Stimulated activated naive CD8-positive, alpha-beta T cell treated with anti-CD3 and anti-CD28 coated beads, Interleukin-15, Interleukin-2, amounts not matched to agents 100 ng/mL and 50 ng/mL, for 24 hours (primary cell): ENCODE results near the gene TTC28.

Experiments used
- H3K27ac Mint-ChIP-seq: one replicate; pipeline ENCODE4 v1.8.0; 2021; ENCODE audit warnings: mild to moderate bottlenecking, mixed read lengths
- H3K27me3 Mint-ChIP-seq: one replicate; pipeline ENCODE4 v1.8.0; 2021; ENCODE audit warnings: mixed read lengths
- H3K36me3 Mint-ChIP-seq: one replicate; pipeline ENCODE4 v1.8.0; 2021; ENCODE audit warnings: low read depth, mixed read lengths
- H3K4me1 Mint-ChIP-seq: one replicate; pipeline ENCODE4 v1.8.0; 2021; ENCODE audit warnings: low read depth, mixed read lengths
- H3K4me3 Mint-ChIP-seq: one replicate; pipeline ENCODE4 v1.8.0; 2021; ENCODE audit warnings: mild to moderate bottlenecking, mixed read lengths
- H3K9me3 Mint-ChIP-seq: one replicate; pipeline ENCODE4 v1.8.0; 2021; ENCODE audit warnings: mixed read lengths

Gene TTC28

GRCh38 chr22:28419919-28420318, 259.7 kb downstream of the TTC28 start:
- Mint-ChIP-seq H3K4me3 (no peak overlapping the region), H3K9me3 (no peaks in the 10 kb centered on the region), H3K27ac (no peak overlapping the region), H3K4me1 (no peaks in the 10 kb centered on the region), H3K27me3 (peaks cover 15% of the 10 kb centered on the region), H3K36me3 (no peaks in the 10 kb centered on the region)

GRCh38 chr22:28418008-28418407, 261.6 kb downstream of the TTC28 start:
- Mint-ChIP-seq H3K4me3 (no peak overlapping the region), H3K27me3 (peaks cover 23% of the 10 kb centered on the region), H3K9me3 (no peaks in the 10 kb centered on the region), H3K36me3 (no peaks in the 10 kb centered on the region), H3K4me1 (no peaks in the 10 kb centered on the region), H3K27ac (no peak overlapping the region)

DNA sequence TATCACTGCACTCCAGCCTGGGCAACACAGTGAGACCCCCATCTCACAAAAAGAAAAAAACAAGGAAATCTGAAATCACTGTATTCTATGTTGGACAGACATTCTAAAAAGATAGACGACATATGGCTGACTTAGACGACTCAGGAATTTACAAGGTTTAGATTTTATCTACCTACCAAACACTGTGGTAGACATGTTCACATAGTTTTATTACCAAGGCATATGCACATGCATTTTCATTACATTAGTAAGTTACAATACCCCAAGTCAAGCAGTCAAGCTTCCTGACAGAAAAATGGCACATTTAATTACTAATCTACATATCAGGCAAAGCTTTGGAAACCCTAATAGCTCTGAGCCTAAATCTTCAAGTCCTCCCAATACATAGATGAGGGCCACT, 262.2 kb downstream of the TTC28 start:
- no peaks in the 10 kb centered on the region for H3K4me1 Mint-ChIP-seq
- H3K36me3 Mint-ChIP-seq = no peaks in the 10 kb centered on the region
- no peak overlapping the region for H3K27ac Mint-ChIP-seq
- no peak overlapping the region for H3K4me3 Mint-ChIP-seq
- H3K9me3 Mint-ChIP-seq = no peaks in the 10 kb centered on the region
- peaks cover 23% of the 10 kb centered on the region for H3K27me3 Mint-ChIP-seq

DNA sequence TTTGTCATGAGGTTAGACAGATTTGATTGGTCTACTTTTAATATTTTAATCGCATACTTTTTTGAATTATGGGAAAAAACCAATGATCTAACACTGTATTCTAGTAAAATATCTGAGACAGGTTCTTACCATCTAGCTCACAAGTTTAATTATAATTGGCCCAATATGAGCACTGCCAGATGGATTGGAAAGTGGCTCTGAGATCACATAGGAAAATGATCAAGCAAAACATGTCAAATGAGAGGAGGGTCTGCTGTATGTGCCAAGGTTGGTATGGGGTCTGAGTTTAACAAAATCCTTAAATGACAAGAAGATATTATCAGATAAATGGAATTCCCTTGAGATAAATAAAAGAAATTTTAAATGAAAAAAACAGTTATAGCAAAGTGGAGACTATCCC, 264.7 kb downstream of the TTC28 start:
- Mint-ChIP-seq H3K27me3 (peaks cover 20% of the 10 kb centered on the region), H3K4me3 (no peak overlapping the region)

DNA sequence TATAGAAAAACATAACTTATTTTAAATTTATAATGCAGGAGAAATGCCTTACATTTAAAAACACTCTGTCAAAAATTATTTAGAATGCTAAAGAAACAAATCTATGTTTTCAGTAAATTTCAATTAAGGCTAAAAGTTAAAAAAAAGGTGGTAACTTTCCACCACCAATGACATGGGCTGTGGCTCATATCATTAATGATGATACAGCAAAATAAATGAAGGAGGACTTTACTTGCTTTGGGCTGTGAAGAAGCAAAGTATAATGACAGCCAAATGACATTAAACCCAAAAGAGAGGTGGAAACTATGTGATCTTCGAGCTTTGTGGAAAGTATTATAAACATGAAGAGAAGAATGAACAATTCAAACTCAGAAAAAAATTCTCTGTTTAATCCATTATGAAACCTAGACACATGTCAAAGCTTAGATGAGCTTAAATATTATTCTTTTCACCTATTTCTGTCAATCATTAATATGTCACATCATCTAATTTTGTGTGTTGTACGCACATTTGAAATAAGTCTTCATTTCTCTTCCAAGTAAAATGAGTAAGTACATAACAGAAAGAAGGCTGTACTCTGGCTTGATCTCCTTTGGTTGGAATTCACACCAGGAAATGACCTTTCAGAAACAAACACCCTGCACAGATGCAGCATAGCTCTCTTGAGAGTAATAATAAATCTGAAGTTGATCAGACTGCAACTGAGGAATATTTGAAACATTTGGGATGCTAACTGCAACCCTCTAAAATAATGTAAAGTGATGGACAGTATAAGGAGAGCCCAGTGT, 265.8 kb downstream of the TTC28 start:
- Mint-ChIP-seq H3K27me3 (peaks cover 15% of the 10 kb centered on the region), H3K36me3 (no peaks in the 10 kb centered on the region), H3K27ac (no peak overlapping the region), H3K9me3 (no peaks in the 10 kb centered on the region), H3K4me3 (no peak overlapping the region), H3K4me1 (no peaks in the 10 kb centered on the region)

More for the DNA sequence above, 264.7 kb downstream of the TTC28 start:
- Mint-ChIP-seq H3K9me3 (no peaks in the 10 kb centered on the region), H3K4me1 (no peaks in the 10 kb centered on the region), H3K36me3 (no peaks in the 10 kb centered on the region), H3K27ac (no peak overlapping the region)

DNA sequence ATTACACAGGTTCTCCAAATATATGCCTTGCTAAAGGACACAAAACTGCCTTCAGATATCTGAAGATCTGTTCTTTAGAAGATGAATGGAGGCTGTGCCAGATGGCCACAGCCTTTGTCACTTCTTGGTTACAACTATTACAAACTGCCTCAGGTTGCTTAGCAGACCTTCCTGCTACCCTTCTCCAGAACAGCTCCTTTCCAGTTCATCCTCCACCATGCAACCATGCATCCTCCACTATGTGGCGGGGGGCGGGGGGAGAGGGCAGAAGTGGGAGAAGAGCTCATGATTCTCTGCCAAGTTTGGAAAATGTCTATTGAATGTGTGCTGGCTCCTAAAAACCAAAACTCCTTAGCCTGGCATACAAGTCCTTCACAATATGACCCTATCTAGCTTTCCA, 267.5 kb downstream of the TTC28 start:
- no peak overlapping the region for H3K27ac Mint-ChIP-seq
- H3K9me3 Mint-ChIP-seq = no peaks in the 10 kb centered on the region
- peaks cover 13% of the 10 kb centered on the region for H3K27me3 Mint-ChIP-seq
- H3K4me1 Mint-ChIP-seq = no peaks in the 10 kb centered on the region
- no peaks in the 10 kb centered on the region for H3K36me3 Mint-ChIP-seq
- no peak overlapping the region for H3K4me3 Mint-ChIP-seq

GRCh38 chr22:28411125-28411524, 268.5 kb downstream of the TTC28 start:
- no peaks in the 10 kb centered on the region for H3K36me3 Mint-ChIP-seq

DNA sequence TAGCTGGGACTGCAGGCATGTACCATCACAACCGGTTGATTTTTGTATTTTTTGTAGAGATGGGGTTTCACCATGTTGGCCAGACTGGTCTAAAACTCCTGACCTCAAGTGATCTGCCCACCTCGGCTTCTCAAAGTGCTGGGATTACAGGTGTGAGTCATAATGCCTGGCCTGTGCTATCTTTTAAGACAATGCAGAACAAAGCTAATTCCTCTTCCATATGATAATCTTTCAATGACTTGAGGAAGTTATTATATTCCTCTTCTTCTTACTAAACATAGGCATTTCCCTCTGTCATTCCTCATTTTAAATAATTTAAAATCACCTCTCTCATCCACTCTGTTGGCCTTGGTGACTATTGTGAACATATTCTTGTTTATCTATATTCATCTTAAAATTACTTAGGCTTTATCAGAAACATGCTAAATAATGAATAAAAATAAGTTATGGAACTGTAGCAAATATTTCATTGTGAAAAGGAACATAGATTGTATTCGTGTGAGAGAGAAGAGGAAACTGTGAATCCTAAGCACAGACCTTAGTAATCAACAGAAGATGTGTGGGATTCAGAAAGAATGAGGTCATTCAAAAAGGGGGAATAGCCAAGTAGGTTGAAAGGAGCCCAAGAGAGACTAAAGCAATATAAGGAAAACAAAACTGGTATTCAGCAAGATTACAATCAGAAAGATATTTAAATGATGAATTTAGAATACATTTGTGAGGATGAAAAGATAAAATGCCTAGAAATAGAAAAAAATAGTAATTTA, 269.4 kb downstream of the TTC28 start:
- Mint-ChIP-seq H3K4me1 (no peaks in the 10 kb centered on the region), H3K4me3 (no peak overlapping the region), H3K36me3 (no peaks in the 10 kb centered on the region), H3K9me3 (no peaks in the 10 kb centered on the region), H3K27me3 (peaks cover 8% of the 10 kb centered on the region), H3K27ac (no peak overlapping the region)

More at GRCh38 chr22:28411125-28411524, 268.5 kb downstream of the TTC28 start:
- no peaks in the 10 kb centered on the region for H3K4me1 Mint-ChIP-seq
- no peaks in the 10 kb centered on the region for H3K9me3 Mint-ChIP-seq
- no peak overlapping the region for H3K27ac Mint-ChIP-seq
- no peak overlapping the region for H3K4me3 Mint-ChIP-seq
- peaks cover 8% of the 10 kb centered on the region for H3K27me3 Mint-ChIP-seq

DNA sequence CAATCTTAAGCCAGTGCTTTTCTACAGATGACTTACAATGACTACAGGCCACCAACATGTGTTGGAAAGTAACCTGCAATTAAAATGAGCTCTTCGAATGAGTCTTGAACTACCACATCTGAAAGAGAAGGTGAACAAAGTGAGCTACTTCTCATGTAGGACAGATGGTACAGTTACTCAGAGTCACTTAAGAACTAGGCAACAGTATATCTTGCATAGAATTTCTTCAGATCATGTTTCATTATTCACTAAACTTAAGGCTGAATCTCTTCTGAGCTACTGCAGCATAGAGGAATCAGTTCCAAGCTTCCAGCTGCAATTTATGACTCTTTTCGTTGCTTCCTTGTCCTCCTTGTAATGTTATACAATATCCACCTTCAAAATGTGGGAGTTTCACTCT, 270.9 kb downstream of the TTC28 start:
- Mint-ChIP-seq H3K9me3 (no peaks in the 10 kb centered on the region), H3K27ac (no peak overlapping the region), H3K36me3 (no peaks in the 10 kb centered on the region), H3K4me3 (no peak overlapping the region), H3K4me1 (no peaks in the 10 kb centered on the region), H3K27me3 (no peaks in the 10 kb centered on the region)

DNA sequence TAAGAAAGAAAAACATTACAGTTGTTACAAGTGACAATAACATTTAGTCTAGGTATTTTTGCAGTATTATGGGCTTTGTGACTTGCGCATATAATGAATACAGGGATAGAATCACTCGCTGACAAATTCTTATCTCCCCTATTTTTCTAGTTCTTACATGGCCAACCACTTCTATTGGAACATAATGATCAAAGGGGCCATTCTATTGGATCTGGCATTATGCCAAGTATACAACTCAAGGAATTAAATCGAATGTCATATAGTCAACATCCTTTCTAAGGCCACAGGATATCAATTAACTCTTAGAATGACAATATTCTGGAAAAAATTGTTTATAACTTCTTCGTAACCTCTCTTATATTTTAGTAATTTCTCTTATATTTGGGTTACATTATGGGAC, 272.0 kb downstream of the TTC28 start:
- H3K27me3 Mint-ChIP-seq = no peaks in the 10 kb centered on the region
- H3K36me3 Mint-ChIP-seq = no peaks in the 10 kb centered on the region
- H3K4me3 Mint-ChIP-seq = no peak overlapping the region
- no peaks in the 10 kb centered on the region for H3K4me1 Mint-ChIP-seq
- H3K27ac Mint-ChIP-seq = no peak overlapping the region
- H3K9me3 Mint-ChIP-seq = no peaks in the 10 kb centered on the region

DNA sequence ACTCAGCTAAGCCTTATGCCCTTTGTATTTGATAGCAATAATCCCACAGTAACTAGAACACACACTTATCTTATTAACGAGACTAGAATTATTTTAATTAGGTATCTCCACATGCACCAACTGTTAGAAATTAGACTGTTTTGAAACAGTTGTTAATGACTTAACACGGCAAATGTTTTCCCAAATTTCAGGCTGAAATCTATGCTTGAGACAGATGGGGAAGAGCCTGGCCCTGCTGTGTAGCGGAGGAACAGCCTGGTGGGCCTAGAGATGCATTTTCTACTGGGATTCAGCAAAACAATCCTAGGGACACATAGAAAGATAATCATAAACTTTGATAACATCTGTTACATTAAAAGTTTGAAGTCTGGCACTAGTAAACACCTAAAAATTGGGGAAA, 273.4 kb downstream of the TTC28 start:
- H3K27me3 Mint-ChIP-seq = no peaks in the 10 kb centered on the region
- H3K4me1 Mint-ChIP-seq = no peaks in the 10 kb centered on the region
- H3K4me3 Mint-ChIP-seq = no peak overlapping the region
- H3K36me3 Mint-ChIP-seq = no peaks in the 10 kb centered on the region
- H3K27ac Mint-ChIP-seq = no peak overlapping the region
- no peaks in the 10 kb centered on the region for H3K9me3 Mint-ChIP-seq

- Mint-ChIP-seq H3K27me3 (no peaks in the 10 kb centered on the region), H3K36me3 (no peaks in the 10 kb centered on the region), H3K4me3 (no peak overlapping the region), H3K27ac (no peak overlapping the region), H3K4me1 (no peaks in the 10 kb centered on the region), H3K9me3 (no peaks in the 10 kb centered on the region)
Observed at GRCh38 chr22:28405588-28405987, 274.1 kb downstream of the TTC28 start.

DNA sequence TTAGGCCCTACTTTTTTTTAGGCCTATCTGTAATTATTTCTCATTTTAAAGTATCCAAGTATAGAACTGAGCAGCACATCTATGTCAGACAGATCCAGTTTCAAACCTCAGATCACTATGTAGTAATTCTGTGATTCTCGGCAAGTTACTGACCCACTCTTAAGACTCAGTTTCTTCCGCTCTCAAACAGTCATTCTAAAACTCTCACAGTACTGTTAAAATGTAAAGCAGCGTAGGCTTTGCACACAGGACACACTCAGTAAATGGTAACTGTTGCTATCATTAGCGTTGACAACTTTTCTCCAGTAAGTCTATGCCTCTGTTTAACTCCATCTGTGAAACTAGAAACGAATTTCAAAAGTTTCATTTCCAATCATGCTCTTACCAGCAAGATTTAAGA, 277.1 kb downstream of the TTC28 start:
- H3K27ac Mint-ChIP-seq = no peak overlapping the region
- no peaks in the 10 kb centered on the region for H3K36me3 Mint-ChIP-seq
- H3K27me3 Mint-ChIP-seq = no peaks in the 10 kb centered on the region
- H3K4me1 Mint-ChIP-seq = no peaks in the 10 kb centered on the region
- no peaks in the 10 kb centered on the region for H3K9me3 Mint-ChIP-seq
- H3K4me3 Mint-ChIP-seq = no peak overlapping the region

DNA sequence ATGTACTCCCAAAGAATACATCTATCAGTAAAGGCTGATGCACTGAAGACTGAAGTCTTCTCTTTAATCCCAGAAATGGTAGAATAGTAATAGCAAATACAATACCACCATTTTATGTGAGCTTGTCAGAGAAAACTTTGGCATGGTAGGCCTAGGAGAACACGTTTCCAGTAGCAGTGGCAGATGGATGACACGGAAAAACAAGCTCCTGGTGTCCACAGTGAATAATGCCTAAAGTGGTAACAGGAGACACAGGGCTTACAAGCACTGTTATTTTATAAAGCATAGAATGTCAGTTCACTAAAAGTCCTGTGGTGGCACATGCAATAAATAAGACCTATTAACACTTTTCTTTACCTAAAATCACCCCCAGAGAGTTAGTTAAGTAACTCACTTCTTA, 277.6 kb downstream of the TTC28 start:
- no peaks in the 10 kb centered on the region for H3K4me1 Mint-ChIP-seq
- no peak overlapping the region for H3K4me3 Mint-ChIP-seq
- H3K27me3 Mint-ChIP-seq = no peaks in the 10 kb centered on the region
- no peaks in the 10 kb centered on the region for H3K36me3 Mint-ChIP-seq
- H3K9me3 Mint-ChIP-seq = no peaks in the 10 kb centered on the region
- no peak overlapping the region for H3K27ac Mint-ChIP-seq

GRCh38 chr22:28398981-28399380, 280.7 kb downstream of the TTC28 start:
- Mint-ChIP-seq H3K4me3 (no peak overlapping the region), H3K4me1 (peaks cover 12% of the 10 kb centered on the region), H3K36me3 (no peaks in the 10 kb centered on the region), H3K27me3 (no peaks in the 10 kb centered on the region), H3K9me3 (no peaks in the 10 kb centered on the region), H3K27ac (no peak overlapping the region)
